Breast epithelium (tissue), 4 donors: Measurements from ENCODE around the gene CREB3L2. TPM values are rescaled to one million over a fixed set of nuclear protein-coding genes. Genes with fewer than 3 reads are reported as not detected.

ENCODE experiments used
- DNase-seq, 2 donors: peaks; one replicate each; pipeline ENCODE4 v3.0.0-alpha.2; 2019; ENCODE audit warnings: low spot score in 2 of 2
- H3K27ac ChIP-seq, 2 donors: fragments of 200-600 bp; sonication (generic) in 1 of 2; one replicate each; pipeline ENCODE4 v1.5.1; 2016 to 2019; ENCODE audit warnings: mild to moderate bottlenecking in 1 of 2
- H3K27me3 ChIP-seq, 2 donors: fragments of 200-600 bp; sonication (generic) in 1 of 2; one replicate each; pipeline versions ENCODE4 v1.5.1 to v1.6.0; 2017 to 2019; ENCODE audit warnings: control low read depth in 1 of 2, mild to moderate bottlenecking in 1 of 2
- H3K36me3 ChIP-seq: fragments of 200-600 bp; one replicate; pipeline ENCODE4 v1.5.1; 2019
- H3K4me1 ChIP-seq, 2 donors: fragments of 200-600 bp; sonication (generic); one replicate each; pipeline ENCODE4 v1.5.1; 2016 to 2019; ENCODE audit warnings: control low read depth in 1 of 2
- H3K4me3 ChIP-seq, 3 donors: fragments of 200-600 bp; sonication (generic); 1 replicate in 2 of 3; 2 replicates in 1 of 3; pipeline ENCODE4 v1.5.1; 2016 to 2019; ENCODE audit warnings: mild to moderate bottlenecking in 3 of 3, moderate library complexity in 2 of 3
- H3K9me3 ChIP-seq, 2 donors: fragments of 200-600 bp; sonication (generic) in 1 of 2; one replicate each; pipeline ENCODE4 v1.5.1; 2016 to 2019; ENCODE audit warnings: control low read depth in 1 of 2
- CTCF ChIP-seq, 3 donors: fragments of 450-650 bp; IDR thresholded peaks; one replicate each; pipeline ENCODE4 v1.5.1; 2016 to 2017; ENCODE audit warnings: antibody characterized with exemption in 3 of 3, mild to moderate bottlenecking in 3 of 3, moderate library complexity in 3 of 3
- POLR2A ChIP-seq: fragments of 450-650 bp; IDR thresholded peaks from one replicate; pipeline ENCODE4 v1.6.1; 2016; ENCODE audit warnings: antibody characterized with exemption, mild to moderate bottlenecking, moderate library complexity
- POLR2AphosphoS5 ChIP-seq, 3 donors: sonication (generic); formaldehyde crosslinking; IDR thresholded peaks; one replicate each; pipeline ENCODE4 v1.6.1; 2017; ENCODE audit warnings: antibody characterized with exemption in 3 of 3
- intact Hi-C: fragments of 100-400 bp; cut with DNase I; formaldehyde crosslinking; loops from one replicate; pipeline ENCODE4 v1.15.1; 2023; ENCODE audit warnings: low total_unique reads
- total RNA-seq, 3 donors: library from RNA; depleted of rRNA; stranded (reverse); fragments of >200 nt; gene quantifications; one replicate each; pipeline ENCODE4 v1.1.0, GENCODE V29; 2016

The CREB3L2 gene
- total RNA-seq, 3 donors from 2014 or later: 23.0 to 46.5 (median 40.5) TPM

GRCh38 chr7:137916980-137917645, 84.8 kb downstream of the CREB3L2 start:
- Histone ChIP-seq H3K27me3 (no peaks in the 10 kb centered on the region), H3K27ac (no peak overlapping the region), H3K4me3 (no peak overlapping the region), H3K9me3 (no peaks in the 10 kb centered on the region), H3K36me3 (no peaks in the 10 kb centered on the region), H3K4me1 (no peaks in the 10 kb centered on the region)
- TF ChIP-seq CTCF (IDR thresholded peaks at IDR 0.05) (no peak), POLR2AphosphoS5 (IDR thresholded peaks at IDR 0.05) (no peak), POLR2A (no peak)
- DNase-seq: no peak
- intact Hi-C loops: no loop called here

GRCh38 chr7:137916564-137916963, 85.3 kb downstream of the CREB3L2 start:
- no peaks in the 10 kb centered on the region for H3K36me3 ChIP-seq
- H3K4me3 ChIP-seq: no peak overlapping the region
- no peak overlapping the region for H3K27ac ChIP-seq
- H3K4me1 ChIP-seq: no peaks in the 10 kb centered on the region
- intact Hi-C loops: no loop called here
- no peaks in the 10 kb centered on the region for H3K9me3 ChIP-seq
- no peaks in the 10 kb centered on the region for H3K27me3 ChIP-seq
- TF ChIP-seq CTCF (IDR thresholded peaks at IDR 0.05): no peak
- no peak for TF ChIP-seq POLR2A
- no peak for TF ChIP-seq POLR2AphosphoS5 (IDR thresholded peaks at IDR 0.05)
- no peak for DNase-seq

GRCh38 chr7:137915266-137915665, 86.6 kb downstream of the CREB3L2 start:
- no peaks in the 10 kb centered on the region for H3K27me3 ChIP-seq
- no peak for DNase-seq
- H3K9me3 ChIP-seq: no peaks in the 10 kb centered on the region
- H3K4me3 ChIP-seq: no peak overlapping the region
- TF ChIP-seq CTCF (IDR thresholded peaks at IDR 0.05): no peak
- TF ChIP-seq POLR2AphosphoS5 (IDR thresholded peaks at IDR 0.05): no peak
- no peak for TF ChIP-seq POLR2A
- H3K36me3 ChIP-seq: no peaks in the 10 kb centered on the region
- intact Hi-C loops: no loop called here
- no peaks in the 10 kb centered on the region for H3K4me1 ChIP-seq
- H3K27ac ChIP-seq: no peak overlapping the region

- no peak for TF ChIP-seq POLR2AphosphoS5 (IDR thresholded peaks at IDR 0.05)
- no peak for TF ChIP-seq POLR2A
- no peak for TF ChIP-seq CTCF (IDR thresholded peaks at IDR 0.05)
- no peak overlapping the region for H3K27ac ChIP-seq
- no peaks in the 10 kb centered on the region for H3K9me3 ChIP-seq
- no peaks in the 10 kb centered on the region for H3K27me3 ChIP-seq
- no peak overlapping the region for H3K4me3 ChIP-seq
- H3K4me1 ChIP-seq: no peaks in the 10 kb centered on the region
- no peak for DNase-seq
- intact Hi-C loops: no loop called here
- H3K36me3 ChIP-seq: no peaks in the 10 kb centered on the region
Observed at GRCh38 chr7:137913985-137914384, 87.9 kb downstream of the CREB3L2 start.

- no peaks in the 10 kb centered on the region for H3K27me3 ChIP-seq
- no peak for DNase-seq
- TF ChIP-seq POLR2A (no peak), CTCF (IDR thresholded peaks at IDR 0.05) (no peak), POLR2AphosphoS5 (IDR thresholded peaks at IDR 0.05) (no peak)
- H3K4me3 ChIP-seq: no peak overlapping the region
- intact Hi-C loops: no loop called here
- H3K36me3 ChIP-seq: no peaks in the 10 kb centered on the region
- H3K4me1 ChIP-seq: no peaks in the 10 kb centered on the region
- H3K27ac ChIP-seq: peak overlapping the region in 1 of 2 donors; percentile 6
- H3K9me3 ChIP-seq: no peaks in the 10 kb centered on the region
Observed at GRCh38 chr7:137909042-137909441, 92.8 kb downstream of the CREB3L2 start.
